GM21528 (cell line): ENCODE measurements around the gene ABHD14A.
"Not testable (repeated sequence)": the region's sequence is repeated elsewhere in the genome, so short reads cannot be mapped to it uniquely, and the experiment has no call there.

ENCODE experiments used
- ATAC-seq: cut with Tn5 transposase; IDR thresholded peaks from one replicate; pipeline ENCODE4 v1.9.1; 2021; ENCODE audit warnings: mild to moderate bottlenecking, moderate library complexity; ENCODE audit not compliant: unreplicated experiment, low FRiP score

The ABHD14A gene

DNA sequence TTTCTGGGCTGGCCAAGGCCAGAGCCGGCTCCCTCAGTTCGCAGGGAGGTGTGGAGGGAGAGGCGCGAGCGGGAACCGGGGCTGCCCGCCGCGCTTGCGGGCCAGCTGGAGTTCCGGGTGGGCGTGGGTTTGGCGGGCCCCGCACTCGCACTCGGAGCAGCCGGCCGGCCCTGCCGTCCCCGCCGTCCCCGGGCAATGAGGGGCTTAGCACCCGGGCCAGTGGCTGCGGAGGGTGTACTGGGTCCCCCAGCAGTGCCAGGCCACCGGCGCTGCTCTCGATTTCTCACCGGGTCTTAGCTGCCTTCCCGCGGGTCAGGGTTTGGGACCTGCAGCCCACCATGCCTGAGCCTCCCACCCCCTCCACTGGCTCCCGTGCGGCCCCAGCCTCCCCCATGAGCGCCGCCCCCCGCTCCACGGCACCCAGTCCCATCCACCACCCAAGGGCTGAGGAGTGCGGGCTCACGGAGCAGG lies 15.7 kb downstream of the ABHD14A start:
- not testable (repeated sequence) for ATAC-seq

DNA sequence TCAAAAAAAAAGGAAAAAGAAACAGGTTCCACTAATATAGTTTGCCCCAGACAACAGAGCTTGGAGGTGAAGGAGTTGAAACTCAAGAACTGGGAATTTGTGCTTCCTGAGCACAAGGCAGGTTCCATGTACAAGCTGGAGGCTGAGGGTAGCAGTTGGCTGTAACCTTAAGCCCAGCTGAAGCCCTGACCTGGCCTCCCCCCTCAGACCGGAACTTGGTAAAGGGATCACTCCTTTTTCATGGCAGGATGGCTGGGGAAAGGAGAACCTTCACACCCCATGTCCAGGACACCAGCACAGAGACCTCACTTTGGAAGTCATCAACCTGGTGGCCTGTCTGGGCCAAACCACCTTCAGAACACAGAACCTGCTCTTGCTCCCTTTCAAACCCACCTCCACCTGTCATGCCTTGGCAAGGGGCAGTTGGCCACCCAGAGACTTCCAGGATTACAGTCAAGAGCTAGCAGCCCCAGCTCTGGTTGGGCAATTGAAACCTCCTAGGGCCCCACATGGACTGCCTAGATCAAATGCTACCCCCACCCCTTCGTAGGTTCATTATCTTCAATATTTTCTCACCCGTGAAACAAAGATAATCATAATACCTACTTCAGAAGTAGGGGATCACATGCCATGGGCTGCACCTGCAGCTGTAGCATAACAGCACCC lies 17.3 kb downstream of the ABHD14A start:
- no peak for ATAC-seq

- ATAC-seq = not testable (repeated sequence)
Measured at GRCh38 chr3:51993657-51994056, 18.8 kb downstream of the ABHD14A start.

- ATAC-seq = no peak
Measured at GRCh38 chr3:51994530-51994929, 19.7 kb downstream of the ABHD14A start.

DNA sequence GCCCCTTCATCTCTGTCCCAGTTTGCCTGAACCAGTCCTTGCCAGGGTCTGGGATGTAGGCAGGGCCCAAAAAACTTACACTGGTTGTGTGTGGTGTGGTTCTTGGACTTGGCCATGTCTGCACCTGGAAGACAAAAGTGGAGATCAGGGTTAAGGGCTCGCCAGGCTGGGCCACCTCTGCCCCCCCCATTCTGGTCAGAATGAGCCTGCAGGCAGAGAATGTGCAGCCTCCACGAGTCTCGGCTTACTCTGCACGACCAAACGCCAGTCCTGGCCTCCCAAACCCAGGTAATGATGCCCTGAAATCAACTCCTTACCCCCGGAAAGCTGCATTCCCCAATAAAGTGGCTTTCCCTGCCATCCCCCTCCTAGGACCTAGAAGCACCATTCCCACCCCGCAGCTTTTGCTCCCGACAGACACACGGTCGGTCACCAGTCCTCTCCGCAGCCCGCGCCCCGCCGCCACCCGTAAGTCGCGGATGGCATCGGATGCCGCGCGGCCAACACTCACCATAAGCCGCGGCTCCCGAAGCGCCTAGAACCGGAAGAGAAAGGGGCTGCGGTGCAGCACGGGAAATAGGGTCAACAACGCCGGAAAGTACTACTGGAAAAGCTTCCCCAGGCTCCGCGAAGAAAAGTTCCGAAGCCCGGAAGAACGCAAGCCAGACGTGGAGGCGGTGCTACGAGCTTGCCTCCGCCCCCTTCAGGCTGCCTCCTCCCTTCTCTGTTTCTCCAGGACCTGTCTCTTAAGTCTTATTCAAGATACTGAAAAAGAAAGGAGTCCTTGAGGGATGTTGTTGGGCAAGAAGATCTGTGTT lies 20.7 kb downstream of the ABHD14A start, which contains the start of gene RPL29:
TSS of gene RPL29 (minus strand) at position 550 of the 818 bp plus-strand sequence. CDS start at position 116, 434 bp downstream.
- peak; percentile 86 for ATAC-seq

GRCh38 chr3:51997172-51997571 lies 22.3 kb downstream of the ABHD14A start:
- ATAC-seq = no peak

DNA sequence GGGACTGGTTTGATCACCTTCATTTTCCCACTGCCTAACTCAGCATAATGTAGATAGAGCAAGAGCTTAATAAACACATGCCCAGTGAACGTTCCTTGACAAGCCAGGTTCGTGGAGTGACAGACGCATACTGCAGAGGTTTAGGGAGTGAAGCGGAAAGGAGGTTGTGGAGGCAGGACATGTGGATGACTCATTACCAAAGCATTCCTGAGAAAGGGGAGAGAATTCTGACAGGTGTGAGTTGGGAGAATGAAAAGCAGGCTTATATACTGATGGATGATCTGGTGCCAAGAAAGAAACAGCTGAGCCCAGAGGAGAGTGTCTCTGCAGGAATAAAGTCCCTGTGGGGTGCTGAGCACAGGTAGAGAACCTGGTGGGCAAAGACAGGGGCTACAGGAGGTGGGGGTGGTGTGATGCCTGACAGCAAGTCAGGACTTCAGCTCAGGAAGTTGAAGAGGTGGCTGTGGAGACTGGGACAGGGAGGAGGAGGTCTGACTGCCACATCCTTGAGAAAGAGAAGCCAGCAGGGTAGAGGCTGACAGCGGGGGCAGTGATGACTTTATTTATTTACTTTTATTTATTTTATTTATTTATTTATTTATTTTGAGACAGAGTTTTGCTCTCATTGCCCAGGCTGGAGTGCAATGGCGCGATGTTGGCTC lies 23.2 kb downstream of the ABHD14A start:
- no peak for ATAC-seq

- ATAC-seq = no peak
Measured at GRCh38 chr3:51998774-51999173, 23.9 kb downstream of the ABHD14A start.

- ATAC-seq = no peak
Measured at GRCh38 chr3:51999846-52000245, 25.0 kb downstream of the ABHD14A start.

GRCh38 chr3:52001443-52001974 lies 26.6 kb downstream of the ABHD14A start:
- peak; percentile 72 for ATAC-seq

DNA sequence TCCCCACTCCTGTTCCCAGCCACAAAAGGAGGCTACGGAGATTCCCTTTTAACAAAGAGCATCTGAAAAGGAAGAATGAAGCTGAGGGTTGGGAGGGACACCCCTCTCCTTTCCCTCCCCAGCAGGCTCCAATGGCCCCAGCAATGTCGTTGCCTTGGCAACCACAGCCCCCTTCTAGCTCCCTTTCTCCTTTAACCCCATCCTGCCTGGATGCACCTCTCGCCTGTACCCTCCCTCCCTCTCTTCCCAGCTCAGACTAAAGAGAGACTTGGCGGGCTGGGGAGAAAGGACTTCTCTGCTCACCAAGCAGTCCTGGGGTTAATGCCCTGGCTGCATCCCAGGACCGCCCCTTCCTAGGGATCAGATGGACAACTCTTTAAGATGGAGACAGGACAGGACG lies 27.9 kb downstream of the ABHD14A start:
- no peak for ATAC-seq

- no peak for ATAC-seq
Measured at GRCh38 chr3:52004163-52004787, 29.4 kb downstream of the ABHD14A start.

DNA sequence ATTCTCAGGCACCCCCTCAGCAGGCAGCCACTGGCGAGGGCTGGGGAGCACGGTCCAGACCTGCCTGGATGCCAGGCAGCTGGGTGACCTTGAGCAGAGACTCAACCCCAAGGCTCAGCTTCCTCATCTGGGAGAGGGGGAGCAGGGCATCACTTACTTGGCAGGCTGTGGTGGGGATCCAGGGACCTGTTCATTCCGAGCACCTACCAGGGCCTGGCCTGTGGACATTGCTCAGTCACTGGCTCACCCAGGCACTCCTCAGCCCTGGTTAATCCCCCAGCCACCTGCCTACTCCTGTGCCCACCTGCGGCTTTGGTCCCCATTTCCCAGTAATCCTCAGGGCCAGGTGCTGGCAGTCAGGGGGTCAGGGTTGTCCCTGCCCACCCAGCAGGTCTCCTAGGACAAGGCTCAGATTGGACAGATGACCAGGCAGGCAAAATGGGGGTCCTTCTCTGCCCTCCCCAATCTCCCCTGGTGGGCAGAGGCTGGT lies 30.1 kb downstream of the ABHD14A start:
- no peak for ATAC-seq

DNA sequence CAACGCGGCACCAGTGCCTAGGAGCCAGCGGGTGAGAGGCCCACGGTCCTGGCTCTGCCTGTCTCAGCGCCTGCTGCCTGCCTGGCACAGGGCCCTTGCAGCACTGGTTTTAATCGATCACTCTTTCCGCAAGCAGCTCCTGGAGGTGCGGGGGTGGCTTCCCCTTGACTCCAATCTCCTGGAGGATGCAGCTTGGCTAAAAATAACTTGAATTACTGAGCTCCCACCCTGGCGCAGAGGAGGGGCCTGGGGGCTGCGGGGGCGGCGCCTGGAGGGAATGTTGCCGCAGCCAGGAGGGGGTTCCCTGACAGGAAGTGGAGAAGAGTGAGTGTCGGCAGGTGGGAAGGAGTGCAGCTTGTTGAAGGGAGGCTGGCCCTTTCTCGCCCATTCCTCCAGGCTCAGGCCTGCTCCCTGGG lies 30.7 kb downstream of the ABHD14A start:
- ATAC-seq = no peak

GRCh38 chr3:52006017-52006819 lies 31.4 kb downstream of the ABHD14A start:
- no peak for ATAC-seq

GRCh38 chr3:52006820-52007133 lies 31.9 kb downstream of the ABHD14A start:
- ATAC-seq = no peak

DNA sequence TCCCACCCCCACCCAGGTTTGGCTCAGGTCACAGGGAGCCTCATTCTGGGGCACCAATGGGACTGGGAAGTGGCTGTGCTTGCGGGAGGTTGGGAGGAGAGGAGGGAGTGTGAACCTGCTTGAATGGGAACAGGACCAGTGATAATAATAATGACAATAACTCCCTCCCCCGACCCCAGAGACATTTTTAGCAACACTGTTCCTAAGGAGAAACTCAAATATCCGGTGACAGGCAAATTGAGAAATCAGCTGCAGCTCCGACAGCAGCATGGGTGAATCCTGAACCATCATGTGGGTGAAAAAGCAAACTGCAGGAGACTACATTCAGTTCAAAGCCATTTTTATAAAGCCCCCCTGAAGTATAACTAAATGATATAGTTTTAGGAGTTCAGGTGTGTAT lies 32.4 kb downstream of the ABHD14A start:
- no peak for ATAC-seq

DNA sequence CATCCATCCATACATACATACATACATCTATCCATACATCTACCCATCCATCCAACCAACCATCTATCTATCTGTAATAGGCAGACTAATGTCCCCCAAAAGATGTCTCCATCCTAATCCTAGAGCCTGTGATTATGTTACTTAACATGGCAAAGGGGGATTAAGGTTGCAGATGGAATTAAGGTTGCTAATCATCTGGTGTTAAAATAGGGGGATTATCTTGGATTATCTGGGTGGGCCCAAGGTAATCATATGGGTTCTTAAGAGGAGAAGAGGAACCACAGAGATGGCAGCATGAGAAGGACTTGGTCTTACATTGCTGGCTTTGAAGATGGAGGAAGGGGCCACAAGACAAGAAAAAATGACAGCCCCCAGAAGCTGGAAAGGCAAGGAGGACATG lies 35.6 kb downstream of the ABHD14A start:
- ATAC-seq = no peak

GRCh38 chr3:52012699-52013098 lies 37.8 kb downstream of the ABHD14A start:
- ATAC-seq = no peak
